Measurements from ENCODE around the gene CDH4.

GRCh38 chr20:61529354-61529753, 277.3 kb downstream of the CDH4 start:
- TF ChIP-seq, protein P1, sequence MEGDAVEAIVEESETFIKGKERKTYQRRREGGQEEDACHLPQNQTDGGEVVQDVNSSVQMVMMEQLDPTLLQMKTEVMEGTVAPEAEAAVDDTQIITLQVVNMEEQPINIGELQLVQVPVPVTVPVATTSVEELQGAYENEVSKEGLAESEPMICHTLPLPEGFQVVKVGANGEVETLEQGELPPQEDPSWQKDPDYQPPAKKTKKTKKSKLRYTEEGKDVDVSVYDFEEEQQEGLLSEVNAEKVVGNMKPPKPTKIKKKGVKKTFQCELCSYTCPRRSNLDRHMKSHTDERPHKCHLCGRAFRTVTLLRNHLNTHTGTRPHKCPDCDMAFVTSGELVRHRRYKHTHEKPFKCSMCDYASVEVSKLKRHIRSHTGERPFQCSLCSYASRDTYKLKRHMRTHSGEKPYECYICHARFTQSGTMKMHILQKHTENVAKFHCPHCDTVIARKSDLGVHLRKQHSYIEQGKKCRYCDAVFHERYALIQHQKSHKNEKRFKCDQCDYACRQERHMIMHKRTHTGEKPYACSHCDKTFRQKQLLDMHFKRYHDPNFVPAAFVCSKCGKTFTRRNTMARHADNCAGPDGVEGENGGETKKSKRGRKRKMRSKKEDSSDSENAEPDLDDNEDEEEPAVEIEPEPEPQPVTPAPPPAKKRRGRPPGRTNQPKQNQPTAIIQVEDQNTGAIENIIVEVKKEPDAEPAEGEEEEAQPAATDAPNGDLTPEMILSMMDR (IDR thresholded peaks at IDR 0.05) = no peak
- TF ChIP-seq ZFX (IDR thresholded peaks at IDR 0.05; ENCODE audit: borderline replicate concordance) = no peak
